HG02840 (cell line): ENCODE data around the gene LPP.

Experiments used
- ATAC-seq: cut with Tn5 transposase; IDR thresholded peaks from one replicate; pipeline ENCODE4 v1.9.1; 2021; ENCODE audit warnings: mild to moderate bottlenecking, moderate library complexity, moderate number of reproducible peaks; ENCODE audit not compliant: unreplicated experiment, low FRiP score

Gene LPP

DNA sequence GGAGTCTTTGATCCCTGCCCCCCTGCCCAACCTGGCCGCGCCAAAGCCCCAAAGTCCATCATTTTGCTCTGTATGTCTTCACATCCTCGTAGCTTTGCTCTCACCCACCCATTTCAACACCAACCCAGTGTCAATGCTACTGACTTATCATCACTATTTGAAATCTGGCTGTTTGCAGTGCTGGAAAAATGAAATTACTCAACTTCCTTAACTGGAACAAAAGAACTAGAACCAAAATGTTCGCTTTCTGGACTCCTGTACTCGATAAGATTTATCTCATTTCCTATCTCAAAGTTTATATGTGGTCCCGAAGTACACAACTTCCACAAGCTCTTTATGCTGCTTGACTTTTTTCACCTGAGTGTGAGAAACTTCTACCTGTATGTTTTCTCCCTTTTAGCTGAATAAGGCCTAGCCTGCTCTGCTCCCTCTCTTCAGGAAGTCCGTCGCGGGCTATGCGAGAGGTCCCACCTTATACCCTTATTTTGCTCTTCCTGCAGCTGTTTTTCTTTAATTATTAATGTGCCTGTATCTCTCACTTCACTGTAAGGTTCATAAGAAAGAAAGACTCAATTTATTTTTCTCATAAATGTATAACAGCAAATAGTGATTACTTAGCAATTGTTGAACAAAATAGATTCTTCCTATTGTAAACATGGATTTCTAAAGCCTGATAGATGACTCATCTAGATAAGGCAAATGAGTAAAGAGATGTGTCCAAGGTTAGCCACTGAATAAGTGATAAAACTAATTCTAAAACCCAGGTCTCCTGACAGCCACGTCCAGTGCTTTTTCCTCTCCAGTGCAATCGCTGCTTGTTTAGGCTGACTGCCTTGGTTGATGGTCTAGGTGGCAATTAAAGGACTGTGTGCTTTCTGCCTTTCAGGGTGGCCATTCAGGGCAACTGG, 553.7 kb downstream of the LPP start:
- no peak for ATAC-seq

DNA sequence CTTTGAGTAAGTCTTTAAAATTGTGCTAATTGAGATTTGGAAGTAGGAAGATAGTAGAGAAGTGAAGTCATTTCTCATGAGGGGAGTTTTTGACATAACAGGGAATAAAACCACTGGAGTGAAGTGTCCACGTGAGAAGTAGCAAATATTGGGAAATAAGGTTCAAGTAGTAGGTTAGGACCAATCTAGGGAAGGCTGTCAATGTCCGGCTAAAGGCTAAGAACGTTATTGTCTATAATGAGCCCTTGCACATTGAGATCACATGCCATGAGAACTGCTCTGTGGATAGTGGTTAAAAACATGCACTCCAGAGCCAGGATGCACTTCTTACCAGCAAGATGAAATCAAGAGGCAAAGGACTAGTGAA, 557.9 kb downstream of the LPP start:
- no peak for ATAC-seq

DNA sequence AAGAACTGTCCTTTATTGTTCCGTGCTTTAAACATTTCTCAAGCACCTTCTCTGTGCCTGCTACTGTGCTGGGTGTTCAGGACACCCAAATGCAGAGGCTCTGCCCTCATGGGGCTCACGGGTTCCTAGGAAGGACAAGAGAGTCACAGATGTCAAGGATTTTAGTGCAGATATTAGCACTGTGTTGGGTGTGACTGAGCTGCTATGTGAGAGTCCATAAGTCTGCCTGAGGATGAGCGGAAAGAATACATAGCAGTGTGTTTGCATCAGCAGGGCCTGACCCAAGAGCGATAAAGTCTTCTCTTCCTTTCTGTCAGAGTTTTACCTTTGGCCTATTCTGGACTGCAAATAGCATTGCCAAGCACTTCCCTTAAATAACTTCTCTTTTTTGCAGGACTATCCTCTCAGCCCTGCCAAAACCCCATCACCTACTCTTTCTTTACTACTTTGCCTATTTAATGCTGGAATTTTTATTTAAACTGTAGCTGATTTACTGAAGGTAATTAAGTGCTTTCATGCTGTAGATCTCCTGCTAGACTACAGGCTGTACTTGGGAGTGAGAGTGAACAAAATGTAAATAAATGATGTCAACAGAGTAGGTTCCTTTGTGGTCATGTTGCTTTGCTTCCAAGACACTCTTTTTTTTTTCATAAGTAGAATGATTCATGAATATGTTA, 558.4 kb downstream of the LPP start:
- ATAC-seq = no peak

DNA sequence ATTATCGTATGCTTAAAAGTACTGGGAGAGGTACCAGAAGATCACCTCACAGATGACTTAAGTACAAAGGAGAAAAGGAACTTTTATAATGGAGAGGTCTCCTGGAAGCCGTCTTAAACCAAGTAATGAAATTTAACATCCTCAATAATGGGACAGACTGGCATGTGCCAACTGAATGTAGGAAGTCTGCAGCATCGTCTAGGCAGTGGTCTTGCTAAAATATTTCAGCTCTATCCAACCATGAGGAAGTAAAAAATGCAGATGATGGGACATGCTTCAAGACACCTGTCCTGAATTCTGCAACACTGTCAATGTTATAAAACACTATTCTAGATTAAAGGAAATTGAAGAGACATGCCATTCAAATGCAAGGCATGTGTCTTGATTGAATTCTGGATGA, 559.0 kb downstream of the LPP start:
- ATAC-seq = no peak

DNA sequence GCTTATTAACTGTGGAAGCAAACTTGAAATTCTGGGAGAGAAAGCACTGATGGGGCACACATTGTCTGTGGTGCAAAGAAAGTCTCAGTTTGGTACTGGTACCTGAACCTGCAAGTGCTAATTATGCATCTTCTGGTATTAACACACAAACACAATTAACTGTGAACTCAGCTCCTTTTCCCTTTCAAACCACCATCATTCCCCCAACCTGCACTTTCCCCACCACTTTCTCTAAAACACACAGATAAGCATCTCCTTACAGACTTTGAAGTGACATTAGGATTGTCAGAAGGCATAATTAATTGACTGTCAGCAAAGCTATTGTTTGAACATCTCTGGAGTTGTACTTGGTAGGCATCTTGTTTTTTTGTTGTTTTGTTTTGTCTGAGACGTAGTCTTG, 565.6 kb downstream of the LPP start:
- no peak for ATAC-seq

DNA sequence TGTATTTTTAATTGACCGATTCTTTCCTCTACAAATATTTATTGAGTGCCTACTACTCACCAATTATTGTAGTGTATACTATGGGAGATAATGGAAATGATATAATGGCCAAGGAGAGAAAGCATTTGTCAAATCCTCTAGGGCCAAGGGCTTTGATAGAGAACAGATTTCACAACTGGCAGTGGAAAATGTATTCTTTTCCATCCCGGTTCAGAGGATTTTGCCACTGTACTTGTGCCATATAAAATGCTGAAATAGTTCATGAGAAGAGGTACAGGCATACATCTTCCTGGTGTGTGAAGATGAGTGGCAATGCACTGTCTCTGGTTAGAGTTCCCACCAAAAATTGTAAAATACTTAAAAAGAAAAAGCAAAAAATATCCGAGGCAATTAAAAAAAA, 566.3 kb downstream of the LPP start:
- ATAC-seq = no peak

DNA sequence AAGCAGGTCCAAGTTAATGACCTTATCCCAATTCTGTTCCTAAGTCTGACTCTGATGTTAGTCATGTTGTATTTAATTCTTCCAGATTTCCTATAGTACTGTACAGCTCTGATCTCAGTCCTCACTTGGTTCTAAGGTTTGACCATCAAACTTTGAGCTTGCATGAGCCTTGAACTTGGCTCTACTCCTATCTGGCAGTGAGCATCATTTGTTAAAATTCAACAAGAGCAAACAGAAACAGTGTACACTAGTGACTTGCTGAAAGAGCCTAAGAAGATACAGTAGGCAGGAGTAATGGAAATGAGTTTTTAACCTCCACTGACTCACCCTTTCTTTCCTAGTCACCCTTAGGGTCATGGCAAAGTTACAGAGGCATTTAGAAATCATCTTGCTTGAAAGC, 566.7 kb downstream of the LPP start:
- ATAC-seq = no peak

DNA sequence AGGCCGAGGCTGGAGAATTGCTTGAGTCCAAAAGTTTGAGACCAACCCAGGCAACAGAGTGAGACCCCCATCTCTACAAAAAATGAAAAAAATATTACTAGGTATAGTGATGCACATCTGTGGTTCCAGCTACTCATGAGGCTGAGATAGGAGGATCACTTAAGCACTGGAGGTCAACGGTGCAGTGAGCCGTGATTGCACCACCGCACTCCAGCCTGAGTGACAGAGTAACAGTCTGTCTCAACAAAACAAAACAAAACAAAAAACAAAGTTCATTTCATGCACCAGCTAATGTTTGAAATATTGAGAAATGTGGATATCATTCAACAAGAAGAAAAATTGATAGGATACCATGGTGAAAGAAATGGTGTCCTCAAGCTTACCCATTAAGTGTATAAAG, 567.4 kb downstream of the LPP start:
- ATAC-seq = no peak

DNA sequence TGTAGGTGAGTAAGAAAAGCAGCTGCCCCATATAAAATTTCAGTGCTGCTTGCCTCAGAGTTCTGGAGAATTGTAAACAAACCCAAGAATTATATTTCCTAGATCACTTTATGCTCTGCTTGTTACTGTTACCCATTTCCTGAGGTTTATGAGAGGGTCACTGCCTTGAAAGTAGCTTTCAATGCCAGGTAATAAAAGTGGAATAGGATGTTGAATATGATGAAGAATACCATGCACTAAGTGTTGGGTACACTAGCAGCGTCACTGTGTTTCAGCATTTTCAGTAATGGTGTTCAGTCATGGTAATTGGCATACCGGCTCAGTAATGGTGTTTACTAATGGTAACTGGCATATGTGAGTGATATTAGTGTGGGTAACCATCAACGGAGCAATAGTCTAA, 568.0 kb downstream of the LPP start:
- ATAC-seq = no peak

DNA sequence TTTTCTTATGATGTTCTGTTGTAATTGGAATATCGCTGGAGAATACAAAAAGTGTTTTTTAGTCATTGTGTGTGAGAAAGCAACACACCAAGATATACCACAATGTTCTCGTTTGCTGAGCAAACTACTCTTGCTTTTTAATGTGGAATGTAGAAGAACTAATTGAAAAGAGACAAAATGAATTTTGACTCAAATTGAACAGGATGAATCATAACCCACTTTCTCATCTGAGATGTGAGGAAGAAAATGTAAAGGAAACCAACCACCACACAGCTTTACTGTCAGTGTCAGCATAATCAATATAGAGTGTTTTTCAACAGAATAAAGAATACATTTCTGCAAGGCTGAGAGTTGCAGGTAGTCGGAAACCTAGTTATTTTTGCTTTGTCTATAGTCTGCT, 569.0 kb downstream of the LPP start:
- ATAC-seq = no peak

DNA sequence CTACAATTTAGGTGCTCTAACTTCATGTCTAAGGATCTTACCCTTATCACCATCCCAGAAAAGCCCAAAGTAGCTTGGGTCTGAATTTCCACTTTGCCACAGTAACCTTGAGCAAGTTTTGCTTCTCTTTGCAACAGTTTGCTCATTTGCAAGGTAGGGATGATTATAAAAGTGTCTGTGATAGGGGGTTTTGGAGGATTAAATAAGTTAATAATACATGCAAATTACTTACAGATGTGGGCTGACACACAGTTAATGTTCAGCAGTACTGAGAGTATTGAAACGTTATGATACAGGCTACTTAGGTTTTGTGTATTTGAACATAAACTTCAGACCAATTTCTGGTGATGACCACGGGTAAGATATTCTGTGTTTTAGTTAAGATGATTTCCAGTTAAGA, 573.1 kb downstream of the LPP start:
- no peak for ATAC-seq

DNA sequence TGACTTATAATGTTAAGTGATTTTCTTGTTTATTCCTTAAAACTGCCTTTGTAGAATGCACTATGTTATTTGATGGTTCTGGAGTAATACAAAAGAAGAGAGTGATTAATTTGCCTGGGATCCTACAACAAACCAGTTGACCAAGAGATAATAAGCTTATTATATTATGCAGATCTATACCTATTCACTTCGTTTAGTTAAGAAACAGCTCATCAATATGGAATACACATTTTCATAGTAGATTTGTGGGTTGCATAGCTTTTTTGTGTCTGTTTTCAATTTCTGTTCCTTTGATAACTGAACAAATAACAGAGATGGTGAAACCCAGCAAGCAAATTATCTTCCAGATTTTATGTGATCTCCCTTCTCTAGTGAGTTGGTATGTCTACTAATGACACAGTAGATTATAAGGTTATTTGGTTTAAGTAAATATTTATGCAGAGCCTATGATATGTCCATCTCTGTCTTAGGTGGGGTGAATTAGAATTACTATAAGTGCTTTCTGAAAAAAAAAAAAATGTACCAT, 574.5 kb downstream of the LPP start:
- no peak for ATAC-seq

DNA sequence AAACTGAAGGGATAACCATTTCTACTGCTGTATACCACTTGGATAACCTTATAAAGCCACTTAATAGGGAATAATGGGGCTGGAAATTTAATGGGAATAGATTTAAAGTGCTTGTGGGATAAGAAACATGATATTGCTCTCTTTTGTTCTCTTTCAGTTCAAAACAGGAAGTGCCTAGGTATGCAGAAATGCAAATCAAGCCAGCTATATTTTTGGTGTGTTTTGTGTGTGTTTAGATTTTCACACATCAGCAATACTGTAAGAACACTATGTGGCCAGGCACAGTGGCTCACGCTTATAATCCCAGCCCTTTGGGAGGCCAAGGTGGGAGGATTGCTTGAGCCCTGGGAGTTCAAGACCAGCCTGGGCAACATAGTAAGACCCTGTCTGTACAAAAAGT, 575.5 kb downstream of the LPP start:
- no peak for ATAC-seq

DNA sequence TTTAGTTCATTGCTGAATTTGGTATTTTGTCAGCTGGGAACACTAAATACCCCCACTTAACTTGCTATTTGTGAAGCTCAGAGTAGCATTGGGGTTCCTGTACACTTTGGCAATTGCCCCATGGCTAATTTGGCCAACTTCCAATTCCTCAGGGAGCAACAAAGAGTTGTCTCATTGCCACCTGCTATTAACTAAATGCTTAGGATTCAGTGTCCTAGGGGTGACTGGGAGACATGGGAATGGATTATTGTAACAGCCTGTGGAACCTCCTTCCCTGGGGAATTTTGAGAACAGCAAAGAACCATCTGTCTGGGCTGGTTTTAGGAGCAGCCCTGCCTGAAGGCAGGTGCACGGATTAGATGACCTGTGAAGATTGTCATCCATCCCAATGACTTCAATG, 580.4 kb downstream of the LPP start:
- no peak for ATAC-seq

DNA sequence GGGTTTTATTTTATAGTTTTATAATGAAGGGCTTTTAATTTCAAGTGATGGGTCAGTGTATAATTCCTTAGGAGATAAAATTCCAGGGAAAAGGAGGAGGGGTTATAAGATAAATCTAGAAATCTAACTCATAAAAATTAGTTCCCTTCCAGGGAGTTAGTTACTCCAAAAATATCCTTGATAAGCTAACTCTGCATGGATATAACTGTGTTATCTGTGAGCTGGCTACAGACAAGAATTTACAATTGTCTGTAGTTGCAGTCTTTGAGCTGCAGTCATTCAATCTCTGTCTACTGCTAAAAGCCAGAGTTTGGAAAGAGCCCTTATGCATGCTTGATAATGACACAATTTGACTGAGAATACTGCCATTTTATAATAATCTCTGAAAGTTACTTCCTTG, 585.6 kb downstream of the LPP start:
- ATAC-seq = no peak

DNA sequence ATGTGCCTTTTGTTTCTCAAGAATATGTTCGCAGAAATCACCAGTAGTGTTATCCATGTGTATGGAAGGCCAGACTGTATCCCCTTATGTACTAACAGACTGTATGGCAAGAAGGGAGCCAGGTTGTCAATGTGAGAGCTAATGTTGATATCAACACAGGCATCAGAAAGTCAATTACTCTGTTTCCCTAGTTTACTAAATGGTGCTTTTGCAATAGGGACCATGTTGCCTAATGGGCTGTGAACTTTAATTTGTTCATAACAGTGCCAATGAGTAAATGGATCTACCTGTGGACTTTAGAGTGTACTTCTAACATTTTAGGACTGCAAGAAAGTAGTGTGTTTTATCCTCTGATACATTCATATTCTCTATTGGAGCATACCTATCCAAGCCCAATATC, 586.1 kb downstream of the LPP start:
- ATAC-seq = no peak

DNA sequence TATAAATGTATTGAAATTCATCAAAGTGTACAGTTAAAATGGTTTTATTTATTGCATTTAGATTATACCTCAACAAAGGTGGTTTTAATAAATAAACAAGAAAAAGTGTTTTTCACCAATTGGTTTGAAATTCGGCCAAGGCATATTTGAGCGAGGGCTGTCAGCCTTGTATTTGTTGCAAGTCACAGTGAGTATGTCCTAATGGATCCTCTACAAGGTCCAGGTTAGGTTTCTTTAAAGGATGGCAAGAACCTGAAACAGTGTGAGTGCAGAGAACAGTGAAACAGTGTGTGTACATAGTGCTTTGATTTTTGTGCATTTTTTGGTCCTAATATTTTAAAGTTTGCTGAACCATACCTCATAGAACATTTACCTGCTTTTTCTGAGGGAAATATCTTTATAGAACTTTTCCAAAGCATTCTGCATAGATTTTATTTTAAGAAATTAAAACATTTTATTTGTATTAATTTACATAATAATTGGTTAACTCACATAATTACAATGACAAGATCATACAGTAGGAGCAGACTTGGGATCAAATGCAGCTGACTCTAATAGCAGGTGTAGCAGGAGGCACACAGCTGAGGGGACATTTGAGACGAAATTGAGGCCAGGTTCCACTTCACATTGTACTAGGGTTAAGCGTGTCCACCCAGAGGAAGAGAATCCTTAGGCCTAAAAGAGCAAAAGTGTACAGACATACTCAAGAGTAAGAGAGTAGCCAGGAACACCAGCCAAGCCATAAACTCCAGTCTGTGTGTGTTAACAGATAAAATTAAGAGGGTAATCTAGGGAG, 589.0 kb downstream of the LPP start:
- ATAC-seq = no peak

DNA sequence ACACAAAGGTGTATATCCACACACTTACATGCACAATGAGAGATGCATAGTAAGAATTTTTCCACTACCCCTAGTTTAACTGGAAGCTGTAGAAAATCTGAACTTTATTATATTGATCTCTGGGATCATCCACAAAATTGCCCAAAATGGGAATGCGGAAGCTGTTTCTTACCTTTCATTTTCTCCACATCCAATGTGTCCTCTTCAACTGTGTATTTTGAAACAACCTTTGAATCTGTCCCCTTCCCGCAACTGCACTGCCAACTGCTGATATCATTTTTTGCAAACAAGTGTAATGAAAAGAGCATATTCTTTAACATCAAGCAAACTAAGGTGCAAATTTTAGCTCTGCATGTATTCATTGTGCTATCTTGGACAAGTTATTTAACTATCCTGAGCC, 590.2 kb downstream of the LPP start:
- no peak for ATAC-seq

DNA sequence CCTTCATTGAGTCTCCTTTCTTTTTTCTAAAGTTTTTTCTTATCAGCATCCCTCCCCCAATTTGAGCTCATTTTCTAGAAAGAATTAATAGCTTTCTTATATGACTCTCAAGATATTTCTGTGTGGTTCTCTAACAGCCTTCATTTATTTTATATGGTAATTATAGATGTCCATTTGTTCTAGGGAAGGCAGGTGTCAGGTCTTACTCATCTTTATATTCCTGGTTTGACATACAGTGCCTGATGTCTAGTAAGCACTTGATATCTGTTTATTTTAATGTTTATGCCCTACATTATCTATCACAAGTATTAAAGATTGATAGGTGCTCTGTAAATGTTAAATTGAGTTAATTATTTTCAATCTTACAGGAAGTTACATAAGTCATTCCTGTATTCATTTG, 591.1 kb downstream of the LPP start:
- ATAC-seq = no peak

DNA sequence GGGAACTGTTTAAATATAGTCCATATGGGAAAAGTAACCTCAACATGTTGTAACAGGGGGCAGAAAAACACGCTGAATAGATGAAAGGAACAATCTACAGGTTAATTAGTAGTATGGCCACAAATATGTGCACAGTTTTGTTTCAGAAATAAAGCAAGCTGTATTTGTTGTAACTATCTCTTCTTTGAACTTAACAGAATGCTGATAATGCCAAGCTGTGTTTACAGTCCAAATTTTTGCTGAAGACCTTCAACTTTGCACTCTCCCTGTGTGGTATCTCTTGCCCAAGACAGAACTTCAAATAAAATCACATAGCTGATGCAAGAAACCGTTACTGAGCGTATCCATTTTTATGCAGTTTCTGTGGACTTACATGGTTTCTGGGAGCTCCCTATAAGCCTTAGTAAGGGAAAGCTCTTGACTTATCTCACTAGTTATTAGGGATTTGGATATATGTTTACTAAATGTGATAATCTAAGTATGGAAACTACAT, 592.4 kb downstream of the LPP start:
- no peak for ATAC-seq

DNA sequence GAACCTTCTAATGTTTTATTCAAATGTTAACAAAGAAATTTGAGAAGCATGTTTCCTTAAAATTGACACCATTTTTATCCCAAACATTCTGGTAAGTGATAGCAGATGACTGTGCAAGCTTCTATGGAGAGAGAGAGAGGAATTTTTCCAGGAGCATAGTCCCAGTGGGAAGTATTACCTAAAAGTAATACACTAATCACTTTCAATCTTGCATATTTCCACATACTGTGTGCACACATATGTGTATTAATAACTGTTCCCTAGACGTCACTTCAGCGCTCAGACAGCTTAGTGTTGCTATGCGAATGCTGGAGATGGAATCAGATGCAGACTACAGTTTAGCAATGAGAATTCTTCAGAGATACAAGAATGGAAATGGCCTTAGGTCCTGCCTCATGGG, 593.5 kb downstream of the LPP start:
- no peak for ATAC-seq
